Lung (tissue), 12 donors: ENCODE data around the gene PILRB. TPM values are rescaled to one million over a fixed set of nuclear protein-coding genes. Genes with fewer than 3 reads are reported as not detected.

Experiments used
- ATAC-seq: fragments of 200-7000 bp; cut with Tn5 transposase; one replicate; pipeline ENCODE4 v1.9.1; 2020; ENCODE audit warnings: moderate number of reproducible peaks; ENCODE audit not compliant: insufficient read depth, low FRiP score
- DNase-seq, 3 donors: peaks; one replicate each; pipeline ENCODE4 v3.0.0-alpha.2; 2013 to 2017
- H3K27ac ChIP-seq, 2 donors: one replicate each; pipeline ENCODE4 v1.5.1; 2013; ENCODE audit warnings: mild to moderate bottlenecking in 2 of 2, moderate library complexity in 2 of 2, control low read depth in 1 of 2, inconsistent platforms in 1 of 2, low read depth in 1 of 2, low read length in 1 of 2
- H3K27me3 ChIP-seq, 3 donors: one replicate each; pipeline ENCODE4 v1.5.1; 2013; ENCODE audit warnings: low read length in 2 of 3; ENCODE audit not compliant: control insufficient read depth in 3 of 3, insufficient read depth in 3 of 3
- H3K36me3 ChIP-seq, 4 donors: one replicate each; pipeline ENCODE4 v1.5.1; 2013; ENCODE audit warnings: low read length in 4 of 4, mild to moderate bottlenecking in 1 of 4, moderate library complexity in 1 of 4; ENCODE audit not compliant: control insufficient read depth in 4 of 4, insufficient read depth in 4 of 4
- H3K4me1 ChIP-seq, 5 donors: one replicate each; pipeline ENCODE4 v1.5.1; 2013; ENCODE audit warnings: low read length in 5 of 5, mild to moderate bottlenecking in 2 of 5, moderate library complexity in 1 of 5; ENCODE audit not compliant: control insufficient read depth in 5 of 5, insufficient read depth in 5 of 5
- H3K4me3 ChIP-seq: one replicate; pipeline ENCODE4 v1.5.1; 2013; ENCODE audit warnings: mild to moderate bottlenecking, control low read depth, moderate library complexity
- H3K9ac ChIP-seq, 2 donors: one replicate each; pipeline ENCODE4 v1.5.1; 2013; ENCODE audit warnings: low read length in 2 of 2, control low read depth in 1 of 2; ENCODE audit not compliant: insufficient read depth in 1 of 2
- H3K9me3 ChIP-seq, 4 donors: one replicate each; pipeline ENCODE4 v1.5.1; 2013; ENCODE audit warnings: low read length in 3 of 4, mild to moderate bottlenecking in 1 of 4, moderate library complexity in 1 of 4; ENCODE audit not compliant: control insufficient read depth in 4 of 4, insufficient read depth in 3 of 4
- CTCF ChIP-seq: IDR thresholded peaks from 2 replicates; pipeline ENCODE4 v1.5.1; 2012; ENCODE audit warnings: mild to moderate bottlenecking; ENCODE audit errors: control extremely low read depth, extremely low read depth
- WGBS, 2 donors: extraction: QIAGEN DNeasy Blood & Tissue Kit; methylation state at CpG; one replicate each; pipeline ENCODE4 v1.1.7; 2013; 5-methylcytosine and 5-hydroxymethylcytosine counted together
- polyA plus RNA-seq, 2 donors: library from polyadenylated mRNA; stranded (reverse); fragments of 200-250 nt; gene quantifications; one replicate each; pipeline ENCODE4 v1.2.1, GENCODE V29; 2013
- total RNA-seq, 2 donors: library from RNA; depleted of rRNA in 1 of 2; stranded (reverse); fragments of >200 nt in 1 of 2; gene quantifications; one replicate each; pipeline ENCODE4 v1.2.1, GENCODE V29; 2014 to 2021
- donor health status: control.
- donor health status: control.
- donor health status: Bipolar disorder and iron deficiency.
- donor health status: healthy.
- donor health status: DM: yes; HTN: yes; CAD: no.

The PILRB gene
- total and polyA plus RNA-seq, 4 donors: 22.0 to 50.1 (median 31.2) TPM

GRCh38 chr7:100357131-100357561 is 771 bp upstream of the PILRB start:
- peaks cover 20 to 78% (median 40%) of the 10 kb centered on the region in 4 donors for H3K36me3 ChIP-seq
- 84 to 92% methylated on average over 4 to 6 of the region's 6 CpGs for WGBS, 2 donors
- H3K4me1 ChIP-seq: no peaks in the 10 kb centered on the region
- no peaks in the 10 kb centered on the region for H3K9me3 ChIP-seq
- no peak overlapping the region for H3K4me3 ChIP-seq
- no peaks in the 10 kb centered on the region for H3K27me3 ChIP-seq
- no peak for TF ChIP-seq CTCF
- no peak for DNase-seq
- peak overlapping the region in 1 of 2 donors; percentile 4 for H3K27ac ChIP-seq
- H3K9ac ChIP-seq: no peak overlapping the region
- ATAC-seq: no peak

GRCh38 chr7:100358857-100359212 is 918 bp downstream of the PILRB start:
- Histone ChIP-seq H3K4me1 (no peaks in the 10 kb centered on the region), H3K4me3 (no peak overlapping the region), H3K9ac (no peak overlapping the region), H3K27me3 (no peaks in the 10 kb centered on the region), H3K27ac (no peak overlapping the region), H3K36me3 (peaks cover 20 to 67% (median 39%) of the 10 kb centered on the region in 4 donors), H3K9me3 (no peaks in the 10 kb centered on the region)
- DNase-seq: no peak
- no peak for TF ChIP-seq CTCF
- 96 to 99% methylated on average over 8 of the region's 8 CpGs for WGBS, 2 donors
- no peak for ATAC-seq

- no peak for DNase-seq
- H3K36me3 ChIP-seq: peaks cover 19 to 55% (median 35%) of the 10 kb centered on the region in 4 donors
- no peak for TF ChIP-seq CTCF
- H3K27me3 ChIP-seq: no peaks in the 10 kb centered on the region
- no peak overlapping the region for H3K27ac ChIP-seq
- no peaks in the 10 kb centered on the region for H3K9me3 ChIP-seq
- no peaks in the 10 kb centered on the region for H3K4me1 ChIP-seq
- H3K4me3 ChIP-seq: no peak overlapping the region
- ATAC-seq: no peak
- H3K9ac ChIP-seq: no peak overlapping the region
- WGBS, 2 donors: 68 to 86% methylated on average over 3 of the region's 3 CpGs
Measured at GRCh38 chr7:100360135-100360854, 2.4 kb downstream of the PILRB start.
